HPDE6-E6E7 (cell line): Measurements from ENCODE around the gene PLCD1.
"Not testable (repeated sequence)": the region's sequence is repeated elsewhere in the genome, so short reads cannot be mapped to it uniquely, and the experiment has no call there.

Source experiments
- DNase-seq: peaks from one replicate; pipeline ENCODE4 v3.0.0; 2011; ENCODE audit warnings: missing footprints; ENCODE audit errors: extremely low spot score

Gene PLCD1

GRCh38 chr3:38036906-38037305, 7.5 kb upstream of the PLCD1 start:
- no peak for DNase-seq

DNA sequence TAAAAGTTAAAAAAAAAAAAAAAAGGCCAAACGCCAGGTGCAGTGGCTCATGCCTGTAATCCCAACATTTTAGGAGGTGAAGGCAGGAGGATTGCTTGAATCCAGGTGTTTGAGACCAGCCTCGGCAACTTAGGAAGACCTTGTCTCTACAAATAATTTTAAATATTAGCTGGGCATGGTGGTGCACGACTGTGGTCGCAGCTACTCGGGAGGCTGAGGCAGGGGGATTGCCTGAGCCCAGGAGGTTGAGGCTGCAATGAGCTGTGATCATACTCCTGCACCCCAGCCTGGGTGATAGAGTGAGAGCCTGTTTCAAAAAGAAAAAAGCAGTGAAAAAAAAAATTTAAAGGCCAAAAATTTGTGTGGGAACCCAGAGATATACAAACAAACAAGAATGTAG, 6.8 kb upstream of the PLCD1 start:
- DNase-seq = no peak

GRCh38 chr3:38034335-38034734, 4.9 kb upstream of the PLCD1 start:
- not testable (repeated sequence) for DNase-seq

DNA sequence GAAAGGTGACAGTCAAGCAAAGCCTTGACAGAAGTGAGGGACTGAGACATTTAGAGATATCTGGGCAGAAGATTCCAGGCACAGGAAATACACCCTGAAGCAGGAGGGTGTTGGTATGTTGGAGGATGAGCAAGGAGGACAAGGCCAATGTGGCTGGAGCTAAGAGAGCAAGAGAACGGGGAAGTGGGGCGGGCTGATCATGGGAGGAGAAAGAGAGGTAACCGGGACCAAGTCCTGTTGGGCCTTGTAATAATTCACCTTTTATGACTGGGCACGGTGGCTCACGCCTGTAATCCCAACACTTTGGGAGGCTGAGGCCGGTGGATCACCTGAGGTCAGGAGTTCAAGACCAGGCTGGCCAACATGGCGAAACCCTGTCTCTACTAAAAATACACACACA, 4.1 kb upstream of the PLCD1 start:
- DNase-seq = not testable (repeated sequence)

DNA sequence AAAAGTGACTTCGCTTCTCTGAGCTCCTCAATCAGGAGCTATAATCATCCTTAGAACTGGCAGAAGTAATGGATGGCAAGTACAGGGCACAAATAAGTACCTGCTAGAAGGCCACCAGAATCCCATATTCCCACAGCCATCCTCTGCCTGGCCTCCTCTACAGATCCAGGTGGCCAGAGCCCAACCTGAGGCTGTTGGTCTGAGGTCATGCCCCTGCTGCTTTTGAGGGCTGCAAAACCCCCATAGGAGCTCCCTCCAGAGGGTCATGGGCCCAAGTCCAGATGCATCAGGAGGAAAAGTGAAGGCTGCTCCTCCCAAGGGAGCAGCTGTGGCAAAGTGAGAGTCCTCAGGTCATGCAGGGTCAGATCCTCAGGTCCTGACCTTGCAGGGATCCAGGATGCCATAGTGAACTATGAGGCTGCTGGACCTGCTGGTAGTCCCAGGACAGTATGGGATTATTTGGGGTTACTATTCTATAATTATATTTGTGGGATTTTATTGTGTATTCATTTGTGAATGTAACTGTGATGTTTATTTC, 3.0 kb upstream of the PLCD1 start:
- DNase-seq = no peak

DNA sequence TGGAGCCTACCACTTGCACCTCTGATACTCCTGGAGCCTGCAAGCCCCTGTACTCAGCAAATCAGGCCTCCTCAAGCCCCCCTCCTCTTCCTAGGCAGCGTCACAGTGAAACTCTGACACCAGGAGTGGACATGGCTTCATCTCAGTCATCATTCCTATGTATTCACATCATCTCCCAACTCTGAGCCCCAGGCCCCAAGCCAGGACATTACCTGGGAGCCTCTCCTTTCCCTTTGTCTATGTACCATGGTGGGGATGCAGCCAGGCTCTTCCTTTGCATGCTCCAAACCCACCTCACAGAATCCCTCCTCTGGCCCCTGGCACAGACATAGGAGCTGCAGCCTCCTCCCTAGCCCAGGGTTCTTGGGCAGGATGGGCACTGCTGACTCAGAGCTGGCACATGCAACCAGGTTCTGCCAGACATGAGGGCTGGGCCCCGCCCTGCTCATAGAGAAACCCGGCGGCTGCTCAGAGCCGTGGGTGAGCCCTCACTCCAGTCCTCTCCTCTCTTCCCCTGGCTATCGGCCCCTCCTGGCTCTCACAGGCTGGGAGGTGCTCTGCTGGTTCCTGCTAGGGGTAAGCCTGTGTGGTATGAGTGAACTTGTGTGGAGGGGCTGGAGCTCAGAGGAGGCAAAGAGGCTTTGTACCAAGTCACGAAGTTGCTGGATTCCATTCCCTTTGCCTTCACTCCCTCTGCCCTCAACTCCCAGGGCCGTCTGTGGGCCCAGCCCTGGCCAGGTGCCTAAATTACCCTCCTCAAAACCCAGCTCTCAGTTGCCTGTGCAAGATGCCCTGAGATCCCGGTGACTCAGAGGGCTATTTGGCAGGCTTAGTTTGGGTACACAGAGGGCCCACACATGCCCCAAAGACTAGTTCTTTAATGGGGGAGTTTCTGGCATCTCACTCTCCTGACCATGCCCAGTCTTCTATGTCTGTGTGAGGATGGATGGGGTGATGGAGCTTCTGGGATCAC, 1.9 kb upstream of the PLCD1 start:
- DNase-seq = peak; percentile 42

GRCh38 chr3:38030126-38031021, 932 bp upstream of the PLCD1 start:
- no peak for DNase-seq

DNA sequence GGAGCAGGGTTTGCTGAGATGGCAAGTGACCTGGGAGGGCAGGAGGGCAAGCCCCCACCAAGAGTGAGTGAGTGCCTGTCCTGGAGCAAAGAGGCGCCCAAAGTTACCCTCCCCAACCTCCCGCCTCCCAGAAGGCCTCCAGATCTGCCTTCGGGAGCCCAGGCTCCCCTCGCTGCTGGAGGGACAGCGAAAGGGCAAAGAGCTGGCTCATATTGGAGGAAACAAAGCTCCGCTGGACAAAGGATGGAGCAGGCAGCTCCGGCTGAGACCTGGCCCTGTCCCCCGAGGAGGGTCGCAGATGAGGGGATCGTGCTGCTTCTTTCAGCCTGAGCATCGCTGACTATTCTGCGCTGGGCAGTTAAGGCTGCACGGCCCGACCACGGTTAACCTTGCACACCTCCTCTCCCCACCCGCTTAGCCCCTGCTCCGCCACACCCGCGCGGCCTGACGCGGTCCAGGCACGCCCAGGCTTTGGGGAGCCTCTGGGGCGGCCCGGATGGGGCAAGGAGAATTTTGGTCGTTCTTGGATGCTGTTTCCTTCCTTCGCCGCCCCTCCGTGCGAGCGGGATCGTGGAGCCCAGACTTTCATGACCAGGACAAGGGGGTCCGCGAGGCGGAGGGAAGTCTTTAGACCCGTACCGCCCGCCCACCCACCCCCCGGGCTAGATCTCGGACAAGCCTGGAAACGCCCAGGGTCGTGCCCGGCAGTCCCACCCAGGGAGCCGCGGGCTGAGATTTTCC, 651 bp downstream of the PLCD1 start:
- no peak for DNase-seq

DNA sequence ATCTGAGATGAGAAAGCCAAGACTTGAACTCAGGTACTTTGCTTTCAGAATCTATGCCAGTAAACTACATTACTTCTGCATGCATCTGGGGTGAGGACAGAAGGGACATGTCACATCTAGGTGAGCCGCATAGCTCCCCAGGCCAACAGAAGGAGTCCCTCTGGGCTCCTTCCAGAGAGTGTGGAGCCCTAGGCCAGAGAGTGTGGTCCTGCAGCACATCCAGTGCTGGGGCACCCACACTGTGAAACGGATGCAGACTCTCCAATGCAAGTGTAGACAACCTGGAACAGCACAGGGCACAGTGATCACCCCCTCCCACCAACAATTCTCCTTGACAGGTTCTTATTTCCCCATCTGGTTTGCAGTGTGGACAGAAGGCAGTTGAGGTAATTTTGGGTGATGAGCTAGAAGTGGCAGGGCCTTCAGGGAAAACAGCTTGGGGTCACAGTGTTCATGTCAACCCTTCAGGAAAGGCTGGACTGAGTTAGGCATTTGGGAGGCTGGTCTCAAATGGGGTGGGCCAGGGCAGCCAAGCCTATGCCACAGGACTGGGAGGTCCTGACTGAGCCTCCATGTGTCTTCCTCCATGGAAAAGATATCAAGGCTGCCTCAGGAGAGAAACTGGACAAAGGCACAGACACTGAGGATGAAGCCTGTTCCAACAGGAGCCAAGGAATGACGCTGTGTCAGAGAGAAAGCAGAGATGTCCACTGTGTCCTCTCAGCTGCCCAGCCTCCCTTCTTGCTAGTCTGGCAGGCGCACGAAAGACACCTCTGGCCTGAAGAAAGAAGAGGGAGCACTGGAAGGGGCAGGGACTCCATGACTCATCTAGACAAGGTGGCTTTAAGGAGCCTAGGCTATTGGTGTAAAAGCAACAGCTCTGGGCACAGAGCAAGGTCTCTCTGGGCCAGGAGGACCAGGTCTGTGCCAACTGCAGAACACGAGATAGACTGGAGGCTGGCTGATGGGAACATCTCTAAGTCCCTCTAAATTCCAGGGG, 1.7 kb downstream of the PLCD1 start:
- DNase-seq = no peak

DNA sequence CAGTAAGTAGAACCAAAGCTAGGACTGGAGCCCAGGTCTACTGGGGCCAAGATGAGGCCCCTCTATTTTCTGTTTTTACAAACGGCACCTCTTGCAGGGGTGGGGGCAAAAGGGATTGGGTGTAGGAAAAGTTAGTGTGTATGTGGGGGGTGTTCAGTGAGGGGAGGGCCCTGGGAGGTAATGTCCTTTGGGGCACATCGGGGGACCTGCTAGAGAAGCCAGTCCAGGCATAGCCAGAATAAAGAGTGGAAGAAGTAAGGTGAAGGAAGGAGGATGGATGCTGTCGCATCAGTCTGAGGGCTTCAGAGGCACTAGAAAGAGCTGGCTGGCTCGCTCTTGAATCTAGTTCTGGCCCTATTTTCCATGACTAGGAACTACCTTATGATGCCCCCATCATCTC, 2.6 kb downstream of the PLCD1 start:
- DNase-seq = no peak

GRCh38 chr3:38022896-38023709, 6.3 kb downstream of the PLCD1 start:
- DNase-seq = no peak

- DNase-seq = no peak
Measured at GRCh38 chr3:38022301-38022700, 7.1 kb downstream of the PLCD1 start.

- no peak for DNase-seq
Measured at GRCh38 chr3:38021196-38021595, 8.2 kb downstream of the PLCD1 start.

- DNase-seq = no peak
Measured at GRCh38 chr3:38020342-38020726, 9.1 kb downstream of the PLCD1 start.

DNA sequence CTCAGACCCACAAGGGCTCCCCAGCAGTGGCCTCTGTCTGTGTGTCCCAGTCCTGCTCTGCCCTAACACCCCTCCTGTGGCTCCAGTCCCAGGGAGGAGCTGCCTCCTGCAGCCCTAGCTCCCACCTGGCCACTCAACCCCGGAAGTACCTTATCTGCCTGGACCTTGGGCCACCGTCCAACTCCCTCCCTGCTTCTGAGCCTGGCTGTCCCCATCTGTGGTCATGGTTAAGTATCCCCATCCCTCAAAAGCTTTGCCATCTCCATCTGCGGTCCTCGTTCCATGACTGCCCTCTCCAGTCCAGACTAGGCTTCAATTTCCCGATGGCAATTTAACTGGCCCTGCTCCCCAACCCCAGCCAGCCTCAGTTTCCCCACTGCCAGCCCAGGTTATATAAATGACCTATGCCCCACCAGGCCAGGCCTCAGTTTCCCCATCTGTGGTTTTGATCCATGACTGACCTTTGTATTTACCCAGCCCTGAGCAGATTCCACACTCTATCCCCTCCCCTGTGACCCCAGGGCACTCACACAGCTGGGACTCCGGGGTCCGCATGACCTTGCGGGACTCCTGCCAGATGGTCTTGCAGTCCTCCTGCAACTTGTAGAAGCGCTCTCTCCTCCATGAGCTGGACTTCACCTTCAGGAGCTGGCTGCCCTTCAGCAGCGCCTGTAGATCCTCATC, 9.6 kb downstream of the PLCD1 start:
- no peak for DNase-seq

DNA sequence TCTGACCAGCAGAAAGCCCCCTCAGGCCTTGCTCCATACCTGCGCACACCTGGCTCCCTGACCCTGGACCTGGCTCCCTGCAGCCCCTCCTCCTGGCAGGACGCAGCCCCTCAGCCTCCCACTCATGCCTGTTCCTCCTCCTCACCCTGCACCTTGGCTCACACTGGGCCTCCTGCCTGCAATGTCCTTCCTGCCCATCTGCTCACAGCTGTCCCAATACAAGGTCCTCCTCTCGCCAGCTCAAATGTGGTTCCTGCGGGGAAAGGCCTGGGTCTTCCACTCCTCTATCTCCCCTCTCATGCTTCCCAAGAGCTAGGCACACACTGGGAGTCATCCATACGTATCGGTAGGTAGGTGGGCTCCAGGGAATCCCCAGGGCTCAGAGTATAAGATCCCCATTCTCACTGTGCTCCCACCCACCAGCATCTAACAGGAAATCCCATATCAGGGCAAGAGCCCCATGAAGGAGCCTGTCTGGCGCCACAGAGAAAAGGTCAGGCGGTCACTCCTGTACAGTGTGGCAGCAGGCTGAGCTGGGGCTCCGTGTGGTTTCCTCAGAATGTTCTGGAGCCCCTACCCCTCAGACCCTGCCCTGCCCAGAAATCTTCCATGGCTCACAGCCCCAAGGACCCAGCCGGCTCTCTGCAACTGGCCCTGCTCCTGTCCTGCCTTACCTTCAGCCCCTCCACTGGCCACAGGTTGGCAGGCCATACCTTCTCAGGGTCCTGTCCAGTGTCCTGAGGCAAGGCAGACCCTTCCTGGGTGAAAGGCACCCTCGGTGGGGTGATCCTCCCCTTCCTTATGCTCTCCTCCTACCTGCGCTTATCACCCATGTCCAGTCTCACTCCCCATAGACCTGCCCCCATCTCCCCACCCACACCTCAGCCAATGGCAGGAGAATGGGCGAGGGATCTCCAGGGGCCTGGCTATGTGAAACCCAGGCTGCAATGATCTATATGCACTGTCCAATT, 10.9 kb downstream of the PLCD1 start:
- no peak for DNase-seq

DNA sequence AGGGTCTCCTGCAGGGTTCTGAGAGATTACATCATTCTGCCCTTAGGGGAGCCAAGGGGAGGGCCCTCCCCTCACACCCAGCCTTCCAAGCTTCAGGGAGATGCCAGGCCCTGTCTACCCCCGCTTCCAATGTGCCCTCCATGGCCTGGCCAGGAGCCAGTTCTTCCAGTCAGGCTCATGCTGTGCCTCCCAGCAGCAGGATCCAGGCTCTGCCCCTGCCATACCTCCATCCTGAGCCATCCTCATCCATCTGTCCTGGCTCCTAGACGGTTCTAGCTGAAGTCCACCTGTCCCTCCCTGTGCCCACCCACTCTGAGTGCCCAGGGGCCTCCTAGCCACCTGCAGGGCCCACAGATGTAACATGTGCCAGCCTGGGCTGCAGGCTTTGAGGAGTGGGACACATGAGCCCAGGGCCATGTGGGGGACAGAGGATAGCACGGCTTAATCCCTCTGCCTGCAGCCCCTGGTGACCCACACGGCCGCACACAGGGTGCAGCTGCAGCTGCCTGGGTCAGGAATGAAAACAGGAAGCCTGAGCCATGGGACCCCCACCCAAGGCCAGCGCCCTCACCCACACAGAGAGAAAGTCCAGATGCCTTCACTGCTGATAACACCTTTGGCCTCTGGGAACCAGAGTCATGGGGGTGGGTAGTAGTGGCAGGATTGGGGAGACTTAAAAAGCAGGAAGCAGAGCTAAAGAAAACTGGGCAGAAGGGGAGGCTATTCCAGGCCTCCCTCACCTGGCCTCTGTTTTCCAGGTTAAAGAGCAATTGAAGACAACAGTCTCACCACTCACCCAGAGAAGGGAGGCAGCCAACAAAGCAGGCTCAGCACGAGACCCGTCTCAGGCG, 11.8 kb downstream of the PLCD1 start:
- no peak for DNase-seq
